ENCODE measurements around the gene GPS1. TPM values are rescaled to one million over a fixed set of nuclear protein-coding genes. Genes with fewer than 3 reads are reported as not detected.

GPS1 gene
- total and polyA plus RNA-seq, 4 donors: 53.9 to 66.3 (median 58.8) TPM

DNA sequence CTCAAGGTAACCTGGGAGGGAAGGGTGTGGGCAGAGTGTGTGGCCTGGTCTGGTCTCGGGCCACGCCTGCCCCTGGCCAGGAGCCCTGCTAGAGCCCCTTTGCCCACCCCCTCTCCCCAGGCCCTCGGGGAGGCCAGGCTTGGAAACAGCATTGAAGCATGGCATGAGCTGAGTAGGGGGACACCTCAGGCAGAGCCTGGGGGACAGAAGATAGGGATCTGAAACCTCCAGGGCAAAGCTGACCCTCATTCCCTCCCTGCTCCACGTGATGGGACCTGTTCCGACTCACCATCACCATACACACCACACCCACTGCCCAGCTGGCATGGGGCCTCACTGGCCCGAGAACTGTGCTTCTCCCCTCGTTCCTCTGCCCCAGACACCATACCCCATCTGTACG lies 2.6 kb upstream of the GPS1 start:
- peaks cover 0 to 8% (median 2%) of the 10 kb centered on the region in 4 donors for H3K36me3 ChIP-seq (ENCODE audit: control insufficient read depth in 4 of 4, insufficient read depth in 3 of 4, low read depth in 1 of 4, low read length in 3 of 4)
- TF ChIP-seq YY1 (IDR thresholded peaks at IDR 0.05) (no peak), FOXA2 (IDR thresholded peaks at IDR 0.05) (no peak), HNF4A (conservative IDR thresholded peaks at IDR 0.05) (no peak), JUND (IDR thresholded peaks at IDR 0.05) (no peak), NR2F2 (IDR thresholded peaks at IDR 0.05) (no peak), HNF4G (IDR thresholded peaks at IDR 0.05) (no peak)
- TF ChIP-seq, protein P1, sequence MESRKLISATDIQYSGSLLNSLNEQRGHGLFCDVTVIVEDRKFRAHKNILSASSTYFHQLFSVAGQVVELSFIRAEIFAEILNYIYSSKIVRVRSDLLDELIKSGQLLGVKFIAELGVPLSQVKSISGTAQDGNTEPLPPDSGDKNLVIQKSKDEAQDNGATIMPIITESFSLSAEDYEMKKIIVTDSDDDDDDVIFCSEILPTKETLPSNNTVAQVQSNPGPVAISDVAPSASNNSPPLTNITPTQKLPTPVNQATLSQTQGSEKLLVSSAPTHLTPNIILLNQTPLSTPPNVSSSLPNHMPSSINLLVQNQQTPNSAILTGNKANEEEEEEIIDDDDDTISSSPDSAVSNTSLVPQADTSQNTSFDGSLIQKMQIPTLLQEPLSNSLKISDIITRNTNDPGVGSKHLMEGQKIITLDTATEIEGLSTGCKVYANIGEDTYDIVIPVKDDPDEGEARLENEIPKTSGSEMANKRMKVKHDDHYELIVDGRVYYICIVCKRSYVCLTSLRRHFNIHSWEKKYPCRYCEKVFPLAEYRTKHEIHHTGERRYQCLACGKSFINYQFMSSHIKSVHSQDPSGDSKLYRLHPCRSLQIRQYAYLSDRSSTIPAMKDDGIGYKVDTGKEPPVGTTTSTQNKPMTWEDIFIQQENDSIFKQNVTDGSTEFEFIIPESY (IDR thresholded peaks at IDR 0.05): no peak
- TF ChIP-seq, protein P2, sequence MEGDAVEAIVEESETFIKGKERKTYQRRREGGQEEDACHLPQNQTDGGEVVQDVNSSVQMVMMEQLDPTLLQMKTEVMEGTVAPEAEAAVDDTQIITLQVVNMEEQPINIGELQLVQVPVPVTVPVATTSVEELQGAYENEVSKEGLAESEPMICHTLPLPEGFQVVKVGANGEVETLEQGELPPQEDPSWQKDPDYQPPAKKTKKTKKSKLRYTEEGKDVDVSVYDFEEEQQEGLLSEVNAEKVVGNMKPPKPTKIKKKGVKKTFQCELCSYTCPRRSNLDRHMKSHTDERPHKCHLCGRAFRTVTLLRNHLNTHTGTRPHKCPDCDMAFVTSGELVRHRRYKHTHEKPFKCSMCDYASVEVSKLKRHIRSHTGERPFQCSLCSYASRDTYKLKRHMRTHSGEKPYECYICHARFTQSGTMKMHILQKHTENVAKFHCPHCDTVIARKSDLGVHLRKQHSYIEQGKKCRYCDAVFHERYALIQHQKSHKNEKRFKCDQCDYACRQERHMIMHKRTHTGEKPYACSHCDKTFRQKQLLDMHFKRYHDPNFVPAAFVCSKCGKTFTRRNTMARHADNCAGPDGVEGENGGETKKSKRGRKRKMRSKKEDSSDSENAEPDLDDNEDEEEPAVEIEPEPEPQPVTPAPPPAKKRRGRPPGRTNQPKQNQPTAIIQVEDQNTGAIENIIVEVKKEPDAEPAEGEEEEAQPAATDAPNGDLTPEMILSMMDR (IDR thresholded peaks at IDR 0.05; ENCODE audit: low read depth, low read length, missing input control): no peak
- TF ChIP-seq, protein P3, sequence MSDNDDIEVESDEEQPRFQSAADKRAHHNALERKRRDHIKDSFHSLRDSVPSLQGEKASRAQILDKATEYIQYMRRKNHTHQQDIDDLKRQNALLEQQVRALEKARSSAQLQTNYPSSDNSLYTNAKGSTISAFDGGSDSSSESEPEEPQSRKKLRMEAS (IDR thresholded peaks at IDR 0.05): no peak
- WGBS: 87% methylated on average over 8 of the region's 8 CpGs

DNA sequence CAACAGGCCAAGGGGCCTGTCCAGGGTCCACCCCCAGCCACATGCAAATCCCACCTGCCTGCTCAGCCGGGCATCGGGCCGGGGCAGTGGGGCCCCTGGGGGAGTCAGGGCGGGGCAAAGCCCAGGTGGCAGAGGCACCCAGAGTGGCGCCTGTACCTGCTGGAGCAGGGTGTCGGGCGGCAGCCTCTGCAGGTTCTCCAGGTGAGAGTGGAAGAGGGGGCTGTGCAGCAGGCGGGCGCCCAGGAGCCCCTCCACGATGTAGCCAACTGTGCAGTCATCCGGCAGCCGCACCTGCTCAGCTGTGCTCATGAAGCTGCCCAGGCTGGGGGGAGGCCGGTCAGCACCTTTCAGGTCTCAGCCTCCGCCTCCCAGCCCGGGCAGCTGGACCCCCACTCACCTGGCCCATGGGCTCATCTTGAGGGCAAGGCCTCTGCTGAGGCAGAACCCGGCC lies 2.2 kb upstream of the GPS1 start:
- H3K9me3 ChIP-seq (ENCODE audit: control insufficient read depth in 4 of 4, low read length in 3 of 4): no peaks in the 10 kb centered on the region
- no peak overlapping the region for H3K9ac ChIP-seq (ENCODE audit: low read depth in 1 of 2, low read length in 2 of 2)
- H3K27ac ChIP-seq (ENCODE audit: low read depth in 1 of 2, low read length in 2 of 2): peak overlapping the region; percentile 12
- H3K36me3 ChIP-seq (ENCODE audit: control insufficient read depth in 4 of 4, insufficient read depth in 3 of 4, low read depth in 1 of 4, low read length in 3 of 4): peaks cover 4 to 8% (median 4%) of the 10 kb centered on the region in 4 donors
- H3K4me3 ChIP-seq (ENCODE audit: low read depth in 1 of 3, low read length in 3 of 3): no peak overlapping the region
- no peak for DNase-seq (ENCODE audit: low spot score)
- no peaks in the 10 kb centered on the region for H3K27me3 ChIP-seq (ENCODE audit: control insufficient read depth in 4 of 4, insufficient read depth in 4 of 4, low read length in 3 of 4)
- H3K4me1 ChIP-seq (ENCODE audit: control insufficient read depth in 4 of 4, insufficient read depth in 4 of 4, low read length in 3 of 4): peaks cover 23 to 73% (median 59%) of the 10 kb centered on the region in 4 donors
- TF ChIP-seq, protein P1 (IDR thresholded peaks at IDR 0.05): no peak
- TF ChIP-seq TAF1 (conservative IDR thresholded peaks at IDR 0.05): no peak
- no peak for TF ChIP-seq NR2F2 (IDR thresholded peaks at IDR 0.05)
- no peak for TF ChIP-seq FOXA1 (IDR thresholded peaks at IDR 0.05)
- no peak for TF ChIP-seq HNF4A (conservative IDR thresholded peaks at IDR 0.05)
- TF ChIP-seq RAD21 (IDR thresholded peaks at IDR 0.05): no peak
- TF ChIP-seq, protein P4, sequence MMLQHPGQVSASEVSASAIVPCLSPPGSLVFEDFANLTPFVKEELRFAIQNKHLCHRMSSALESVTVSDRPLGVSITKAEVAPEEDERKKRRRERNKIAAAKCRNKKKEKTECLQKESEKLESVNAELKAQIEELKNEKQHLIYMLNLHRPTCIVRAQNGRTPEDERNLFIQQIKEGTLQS (IDR thresholded peaks at IDR 0.05): no peak
- TF ChIP-seq JUND (IDR thresholded peaks at IDR 0.05): no peak
- no peak for TF ChIP-seq EGR1 (IDR thresholded peaks at IDR 0.05; ENCODE audit: low read depth in 2 of 2)
- TF ChIP-seq, protein P5, sequence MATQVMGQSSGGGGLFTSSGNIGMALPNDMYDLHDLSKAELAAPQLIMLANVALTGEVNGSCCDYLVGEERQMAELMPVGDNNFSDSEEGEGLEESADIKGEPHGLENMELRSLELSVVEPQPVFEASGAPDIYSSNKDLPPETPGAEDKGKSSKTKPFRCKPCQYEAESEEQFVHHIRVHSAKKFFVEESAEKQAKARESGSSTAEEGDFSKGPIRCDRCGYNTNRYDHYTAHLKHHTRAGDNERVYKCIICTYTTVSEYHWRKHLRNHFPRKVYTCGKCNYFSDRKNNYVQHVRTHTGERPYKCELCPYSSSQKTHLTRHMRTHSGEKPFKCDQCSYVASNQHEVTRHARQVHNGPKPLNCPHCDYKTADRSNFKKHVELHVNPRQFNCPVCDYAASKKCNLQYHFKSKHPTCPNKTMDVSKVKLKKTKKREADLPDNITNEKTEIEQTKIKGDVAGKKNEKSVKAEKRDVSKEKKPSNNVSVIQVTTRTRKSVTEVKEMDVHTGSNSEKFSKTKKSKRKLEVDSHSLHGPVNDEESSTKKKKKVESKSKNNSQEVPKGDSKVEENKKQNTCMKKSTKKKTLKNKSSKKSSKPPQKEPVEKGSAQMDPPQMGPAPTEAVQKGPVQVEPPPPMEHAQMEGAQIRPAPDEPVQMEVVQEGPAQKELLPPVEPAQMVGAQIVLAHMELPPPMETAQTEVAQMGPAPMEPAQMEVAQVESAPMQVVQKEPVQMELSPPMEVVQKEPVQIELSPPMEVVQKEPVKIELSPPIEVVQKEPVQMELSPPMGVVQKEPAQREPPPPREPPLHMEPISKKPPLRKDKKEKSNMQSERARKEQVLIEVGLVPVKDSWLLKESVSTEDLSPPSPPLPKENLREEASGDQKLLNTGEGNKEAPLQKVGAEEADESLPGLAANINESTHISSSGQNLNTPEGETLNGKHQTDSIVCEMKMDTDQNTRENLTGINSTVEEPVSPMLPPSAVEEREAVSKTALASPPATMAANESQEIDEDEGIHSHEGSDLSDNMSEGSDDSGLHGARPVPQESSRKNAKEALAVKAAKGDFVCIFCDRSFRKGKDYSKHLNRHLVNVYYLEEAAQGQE (IDR thresholded peaks at IDR 0.05): no peak
- no peak for TF ChIP-seq HNF4G (IDR thresholded peaks at IDR 0.05)
- TF ChIP-seq FOXA2 (IDR thresholded peaks at IDR 0.05): no peak
- TF ChIP-seq GABPA (IDR thresholded peaks at IDR 0.05 in 1 of 2, conservative IDR thresholded peaks at IDR 0.05 in 1 of 2): no peak
- 97% methylated on average over 16 of the region's 16 CpGs for WGBS

More for the DNA sequence above, 2.6 kb upstream of the GPS1 start:
- Histone ChIP-seq H3K9me3 (ENCODE audit: control insufficient read depth in 4 of 4, low read length in 3 of 4) (no peaks in the 10 kb centered on the region), H3K4me1 (ENCODE audit: control insufficient read depth in 4 of 4, insufficient read depth in 4 of 4, low read length in 3 of 4) (peaks cover 23 to 72% (median 59%) of the 10 kb centered on the region in 4 donors), H3K27ac (ENCODE audit: low read depth in 1 of 2, low read length in 2 of 2) (peak overlapping the region; percentile 12), H3K9ac (ENCODE audit: low read depth in 1 of 2, low read length in 2 of 2) (no peak overlapping the region), H3K4me3 (ENCODE audit: low read depth in 1 of 3, low read length in 3 of 3) (no peak overlapping the region), H3K27me3 (ENCODE audit: control insufficient read depth in 4 of 4, insufficient read depth in 4 of 4, low read length in 3 of 4) (no peaks in the 10 kb centered on the region)
- no peak for DNase-seq (ENCODE audit: low spot score)

Data from liver (tissue), 9 donors.